Activated CD4-positive, alpha-beta T cell treated with anti-CD3 and anti-CD28 coated beads for 36 hours (primary cell): ENCODE measurements around the gene SMURF2. TPM values are rescaled to one million over a fixed set of nuclear protein-coding genes. Genes with fewer than 3 reads are reported as not detected.

ENCODE experiments used
- ATAC-seq: fragments of 200-7000 bp; cut with Tn5 transposase; one replicate; pipeline ENCODE4 v1.10.0; 2021; ENCODE audit warnings: mild to moderate bottlenecking, moderate library complexity
- CTCF ChIA-PET: fragments of 350-600 bp; sonication (Branson Sonifier 250); formaldehyde crosslinking; loops from one replicate; lab custom pipeline; 2021; ENCODE audit warnings: antibody characterized with exemption; lab: Charles Lee
- POLR2A ChIA-PET: fragments of 350-600 bp; sonication (Branson Sonifier 250); formaldehyde crosslinking; loops from one replicate; lab custom pipeline; 2021; ENCODE audit warnings: antibody characterized with exemption, inconsistent platforms; lab: Charles Lee
- DNase-seq: peaks from one replicate; pipeline ENCODE4 v3.0.0-alpha.2; 2020
- H3K27ac Mint-ChIP-seq: one replicate; pipeline ENCODE4 v1.8.0; 2021; ENCODE audit warnings: mixed read lengths
- H3K27me3 Mint-ChIP-seq: one replicate; pipeline ENCODE4 v1.8.0; 2021; ENCODE audit warnings: mixed read lengths
- H3K36me3 Mint-ChIP-seq: one replicate; pipeline ENCODE4 v1.8.0; 2021; ENCODE audit warnings: low read depth, mixed read lengths
- H3K4me1 Mint-ChIP-seq: one replicate; pipeline ENCODE4 v1.8.0; 2021; ENCODE audit warnings: mixed read lengths
- H3K4me3 Mint-ChIP-seq: one replicate; pipeline ENCODE4 v1.8.0; 2021; ENCODE audit warnings: mild to moderate bottlenecking, moderate library complexity, mixed read lengths
- H3K9me3 Mint-ChIP-seq: one replicate; pipeline ENCODE4 v1.8.0; 2021; ENCODE audit warnings: low read depth, mixed read lengths
- intact Hi-C, 2 experiments: fragments of 100-400 bp; cut with DNase I in 1 of 2; cut with micrococcal nuclease in 1 of 2; formaldehyde crosslinking; loops; one replicate each; pipeline versions ENCODE4 v1.14.2 to v1.15.1; 2022 to 2024; cut with DNase I, micrococcal nuclease
- total RNA-seq, 2 experiments: library from RNA; stranded (reverse); gene quantifications; one replicate each; pipeline ENCODE4 v1.2.3, GENCODE V29; 2021

SMURF2 gene
- total RNA-seq, 2 experiments from 2014 or later = 13.9 to 15.0 TPM

DNA sequence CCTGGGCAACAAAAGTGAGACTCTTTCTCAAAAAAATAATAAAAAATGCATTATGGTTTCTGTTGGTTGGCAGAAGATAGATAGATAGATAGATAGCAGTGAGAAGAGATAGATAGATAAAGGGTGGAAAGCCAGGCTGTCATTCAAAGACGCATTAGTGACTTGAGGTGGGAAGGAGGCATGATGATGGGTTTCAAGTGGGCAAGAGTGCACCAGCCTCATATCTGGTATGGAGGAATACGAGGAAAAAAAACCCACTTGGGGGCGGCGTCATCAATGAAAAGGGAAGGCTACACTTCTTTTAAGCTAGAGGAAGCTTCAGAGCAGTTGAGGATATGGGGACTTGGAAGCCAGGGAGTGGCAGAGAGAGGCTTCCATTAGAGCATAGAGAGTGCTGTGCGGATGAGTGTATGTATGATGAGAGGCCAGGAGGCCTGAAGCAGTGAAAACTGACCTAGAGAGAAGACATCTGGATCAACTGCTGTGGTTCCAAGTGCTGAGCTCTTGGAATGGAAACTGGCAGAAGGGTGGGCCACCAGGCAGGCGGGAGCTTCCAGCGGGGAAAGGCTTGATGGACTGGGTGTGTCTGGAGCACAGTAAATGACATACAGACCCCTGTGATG, 123.5 kb downstream of the SMURF2 start:
- DNase-seq (no peak), ATAC-seq (no peak)
- Mint-ChIP-seq H3K27ac (peak overlapping the region; percentile 41), H3K27me3 (no peaks in the 10 kb centered on the region), H3K9me3 (no peaks in the 10 kb centered on the region), H3K4me1 (peaks cover 18% of the 10 kb centered on the region), H3K36me3 (peaks cover 33% of the 10 kb centered on the region), H3K4me3 (no peak overlapping the region)
- POLR2A ChIA-PET = no interaction called here
- CTCF ChIA-PET = interaction anchor here (0.6 to 1.2 kb wide), 2 partner anchors 16 to 71 kb away, joined by 3 to 4 read pairs; no protein-coding TSS in a partner anchor
- intact Hi-C loops = no loop called here

DNA sequence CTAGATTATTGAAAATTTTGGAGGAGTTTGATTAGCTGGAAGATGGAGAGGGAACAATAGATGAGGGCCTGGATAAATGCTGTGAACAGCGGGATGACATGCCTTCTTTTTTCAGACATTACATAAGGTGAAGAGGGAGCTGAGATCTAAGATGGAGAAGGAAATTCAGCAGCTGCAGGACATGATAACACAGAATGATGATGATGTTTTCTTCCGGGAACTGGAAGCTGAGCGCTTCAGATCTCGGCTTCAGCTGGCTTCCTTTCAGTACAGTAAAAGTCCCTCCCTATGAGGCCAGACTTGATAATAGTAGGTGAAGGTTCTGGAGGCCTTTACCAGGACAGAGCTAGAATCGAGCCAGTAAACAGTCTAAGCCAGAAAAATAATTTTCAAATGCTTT, 124.6 kb downstream of the SMURF2 start:
- no peak for DNase-seq
- Mint-ChIP-seq H3K27ac (peak overlapping the region; percentile 16), H3K9me3 (no peaks in the 10 kb centered on the region), H3K27me3 (no peaks in the 10 kb centered on the region), H3K4me1 (peaks cover 18% of the 10 kb centered on the region), H3K4me3 (no peak overlapping the region), H3K36me3 (peaks cover 38% of the 10 kb centered on the region)
- no peak for ATAC-seq
- intact Hi-C loops = no loop called here
- POLR2A ChIA-PET = interaction anchor here (0.6 to 0.7 kb wide), 2 partner anchors 35 to 102 kb away, joined by 3 read pairs; no protein-coding TSS in a partner anchor
- CTCF ChIA-PET = interaction anchor here (0.6 to 1.3 kb wide), 7 partner anchors 10 to 193 kb away, joined by 3 to 6 read pairs (median 3); no protein-coding TSS in a partner anchor

DNA sequence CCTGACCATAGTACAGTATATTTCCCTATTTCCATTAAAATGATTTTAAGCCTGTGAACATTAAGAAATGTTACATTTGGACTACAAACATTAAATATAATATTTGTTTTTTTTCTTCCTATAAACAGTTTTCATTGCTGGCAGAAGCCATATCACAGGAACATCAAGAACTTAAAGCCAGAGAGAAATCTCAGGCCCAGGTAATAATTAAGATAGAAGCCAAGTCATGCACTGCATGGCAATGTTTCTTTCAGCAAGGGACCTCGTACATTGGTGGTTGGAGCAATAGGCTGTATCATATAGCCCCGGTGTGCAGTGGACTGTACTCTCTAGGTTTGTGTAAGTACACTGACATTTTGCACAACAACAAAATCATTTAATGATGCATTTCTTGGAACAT, 125.2 kb downstream of the SMURF2 start:
- Mint-ChIP-seq H3K36me3 (peaks cover 40% of the 10 kb centered on the region), H3K4me1 (peaks cover 18% of the 10 kb centered on the region), H3K9me3 (no peaks in the 10 kb centered on the region), H3K4me3 (no peak overlapping the region), H3K27me3 (no peaks in the 10 kb centered on the region), H3K27ac (peak overlapping the region; percentile 16)
- intact Hi-C loops = no loop called here
- ATAC-seq (no peak), DNase-seq (no peak)
- CTCF ChIA-PET = interaction anchor here (0.7 to 1.3 kb wide), 4 partner anchors 10 to 194 kb away, joined by 3 to 4 read pairs (median 3); no protein-coding TSS in a partner anchor
- POLR2A ChIA-PET = no interaction called here

DNA sequence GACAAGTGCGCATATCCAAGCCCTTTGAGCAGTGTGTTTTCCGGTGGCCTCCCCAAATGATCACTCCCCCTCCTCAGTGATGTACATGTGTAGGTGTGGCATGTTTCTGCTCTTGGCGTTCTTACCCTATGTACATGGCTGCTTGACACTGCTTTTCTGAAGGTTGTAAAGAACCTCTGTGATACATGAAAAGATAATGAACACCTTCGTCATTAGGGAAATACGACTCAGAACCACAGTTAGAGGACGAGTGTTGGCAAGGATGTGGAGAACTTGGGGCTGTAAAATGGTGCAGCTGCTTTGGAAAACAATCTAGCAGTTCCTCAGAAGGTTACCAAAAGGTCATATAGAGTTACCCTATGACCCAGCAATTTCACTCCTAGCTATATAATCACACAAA, 126.8 kb downstream of the SMURF2 start:
- H3K36me3 Mint-ChIP-seq = peaks cover 50% of the 10 kb centered on the region
- H3K4me1 Mint-ChIP-seq = peaks cover 18% of the 10 kb centered on the region
- intact Hi-C loops = no loop called here
- no peaks in the 10 kb centered on the region for H3K27me3 Mint-ChIP-seq
- H3K27ac Mint-ChIP-seq = peak overlapping the region; percentile 39
- no peak for DNase-seq
- peak; percentile 71 for ATAC-seq
- CTCF ChIA-PET = interaction anchor here (0.6 to 1.9 kb wide), 4 partner anchors 10 to 208 kb away, joined by 3 to 6 read pairs (median 4); no protein-coding TSS in a partner anchor
- no peak overlapping the region for H3K4me3 Mint-ChIP-seq
- POLR2A ChIA-PET = no interaction called here
- H3K9me3 Mint-ChIP-seq = no peaks in the 10 kb centered on the region

DNA sequence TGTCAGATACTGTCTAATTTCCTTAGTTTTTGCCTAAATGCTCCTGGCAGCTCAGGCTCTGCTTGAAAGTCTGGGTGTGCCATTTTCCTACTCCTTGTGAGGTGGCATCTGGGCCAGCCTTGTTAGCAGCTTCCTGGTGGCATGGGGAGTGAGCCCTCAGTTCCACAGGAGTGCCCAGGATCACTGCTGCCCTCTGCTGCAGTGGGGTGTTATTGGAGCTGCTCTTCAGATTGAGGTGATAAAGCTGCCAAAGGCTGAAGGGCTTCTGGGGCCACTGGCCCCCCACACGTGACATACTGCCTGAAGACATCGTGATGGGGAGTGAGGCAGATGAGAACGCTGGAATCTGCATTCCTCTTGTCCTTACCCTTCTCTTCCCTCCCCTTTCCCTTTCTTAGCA, 127.9 kb downstream of the SMURF2 start:
- peak; percentile 18 for DNase-seq
- intact Hi-C loops = no loop called here
- Mint-ChIP-seq H3K4me3 (no peak overlapping the region), H3K27me3 (no peaks in the 10 kb centered on the region), H3K27ac (peak overlapping the region; percentile 27), H3K9me3 (no peaks in the 10 kb centered on the region), H3K36me3 (peaks cover 53% of the 10 kb centered on the region), H3K4me1 (peaks cover 18% of the 10 kb centered on the region)
- peak; percentile 37 for ATAC-seq
- ChIA-PET CTCF (interaction anchor here (0.5 to 2.8 kb wide), 9 partner anchors 9 to 115 kb away, joined by 3 to 11 read pairs (median 5); no protein-coding TSS in a partner anchor), POLR2A (no interaction called here)

DNA sequence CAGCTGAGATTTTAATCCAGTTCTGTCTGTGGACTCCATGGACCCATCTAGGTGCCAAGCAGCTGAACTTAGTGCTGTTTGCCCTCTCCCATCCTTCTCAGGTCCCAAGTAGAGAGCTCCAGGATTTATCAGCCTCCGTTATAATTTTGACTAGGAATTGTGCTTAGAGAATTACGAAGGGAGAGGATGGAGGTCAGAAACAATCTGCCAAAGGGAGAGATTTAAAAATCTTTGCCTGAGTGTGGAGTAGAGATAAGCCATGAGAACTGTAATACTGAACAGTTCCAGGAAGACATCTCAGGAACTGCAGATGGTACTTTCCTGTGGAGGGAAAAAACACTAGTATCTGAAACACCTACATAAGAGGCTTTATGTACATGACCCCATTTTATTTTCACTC, 128.3 kb downstream of the SMURF2 start:
- DNase-seq (no peak), ATAC-seq (no peak)
- H3K36me3 Mint-ChIP-seq = peaks cover 55% of the 10 kb centered on the region
- H3K27ac Mint-ChIP-seq = peak overlapping the region; percentile 65
- intact Hi-C loops = no loop called here
- no peaks in the 10 kb centered on the region for H3K9me3 Mint-ChIP-seq
- POLR2A ChIA-PET = interaction anchor here (0.6 kb wide), 1 partner anchor 20 kb away, joined by 3 read pairs; no protein-coding TSS in a partner anchor
- CTCF ChIA-PET = interaction anchor here (0.5 to 2.8 kb wide), 10 partner anchors 8 to 188 kb away, joined by 3 to 11 read pairs (median 6); no protein-coding TSS in a partner anchor
- no peak overlapping the region for H3K4me3 Mint-ChIP-seq
- no peaks in the 10 kb centered on the region for H3K27me3 Mint-ChIP-seq
- peaks cover 18% of the 10 kb centered on the region for H3K4me1 Mint-ChIP-seq

DNA sequence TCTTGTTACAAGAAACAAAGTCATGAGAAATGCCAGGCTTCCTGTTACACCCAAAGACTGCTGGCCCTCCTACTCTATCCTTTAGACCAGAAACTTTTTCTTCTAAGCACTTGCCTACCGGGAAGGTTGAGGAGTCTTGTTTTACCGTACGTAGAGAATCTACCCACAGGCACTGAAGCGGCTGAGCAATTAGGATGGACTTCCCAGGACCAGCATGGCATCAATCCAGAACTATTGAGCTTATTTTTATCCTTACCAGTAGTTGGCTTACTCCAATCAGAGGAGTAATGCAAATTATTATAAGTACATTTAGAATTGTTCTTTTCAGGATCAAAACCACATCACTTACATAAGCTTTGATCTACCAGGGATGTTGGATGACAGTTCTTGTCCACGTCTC, 129.7 kb downstream of the SMURF2 start:
- Mint-ChIP-seq H3K27ac (peak overlapping the region; percentile 18), H3K9me3 (no peaks in the 10 kb centered on the region), H3K36me3 (peaks cover 58% of the 10 kb centered on the region), H3K27me3 (no peaks in the 10 kb centered on the region), H3K4me3 (no peak overlapping the region), H3K4me1 (peaks cover 18% of the 10 kb centered on the region)
- ChIA-PET POLR2A (no interaction called here), CTCF (interaction anchor here (1.2 to 2.8 kb wide), 3 partner anchors 112 to 204 kb away, joined by 5 to 11 read pairs (median 6); no protein-coding TSS in a partner anchor)
- ATAC-seq = no peak
- no peak for DNase-seq
- intact Hi-C loops = no loop called here

DNA sequence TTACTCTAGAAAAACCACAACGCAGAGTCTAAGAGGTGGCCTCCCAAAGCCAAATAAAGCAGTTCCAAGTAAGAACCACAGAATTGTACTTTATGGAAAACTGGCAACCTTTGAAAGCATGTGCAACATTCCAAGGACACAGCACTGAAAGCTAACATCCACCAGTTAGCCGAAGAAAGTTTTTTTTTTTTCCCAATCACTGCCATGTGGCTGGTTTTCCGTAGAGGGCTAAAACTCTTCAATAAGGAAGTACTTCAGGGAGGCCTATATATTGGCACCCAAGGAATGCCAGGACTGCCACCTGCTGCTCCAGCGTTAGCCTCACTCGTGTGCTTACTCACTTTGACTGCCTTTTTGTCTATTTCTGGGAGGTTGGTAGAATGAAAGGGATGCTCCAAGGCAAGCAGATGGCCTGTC, 130.1 kb downstream of the SMURF2 start:
- ATAC-seq (no peak), DNase-seq (no peak)
- Mint-ChIP-seq H3K9me3 (no peaks in the 10 kb centered on the region), H3K4me3 (no peak overlapping the region), H3K36me3 (peaks cover 55% of the 10 kb centered on the region), H3K4me1 (peaks cover 18% of the 10 kb centered on the region), H3K27me3 (no peaks in the 10 kb centered on the region), H3K27ac (peak overlapping the region; percentile 3)
- ChIA-PET POLR2A (no interaction called here), CTCF (interaction anchor here (1.2 to 2.8 kb wide), 5 partner anchors 44 to 205 kb away, joined by 3 to 11 read pairs (median 5); no protein-coding TSS in a partner anchor)
- intact Hi-C loops = no loop called here

DNA sequence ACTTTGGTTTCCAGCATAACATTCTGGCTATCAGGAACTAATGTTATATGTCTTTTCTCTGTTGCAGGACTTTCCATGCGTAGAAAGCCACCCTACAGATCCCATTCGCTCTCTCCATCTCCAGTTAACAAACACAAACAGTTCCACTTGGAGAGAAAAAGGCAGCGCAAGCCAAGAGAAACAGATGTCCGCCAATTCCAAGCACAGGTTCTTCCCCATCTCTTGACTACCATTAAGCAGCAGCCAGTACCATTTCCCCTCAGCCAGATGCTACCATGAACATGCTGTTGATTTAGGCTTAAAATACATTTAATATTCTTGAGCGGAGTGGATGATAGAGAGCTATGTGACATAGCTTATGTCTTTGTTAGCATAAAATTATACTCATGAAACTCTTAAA, 132.9 kb downstream of the SMURF2 start:
- ChIA-PET POLR2A (no interaction called here), CTCF (interaction anchor here (0.7 to 1.1 kb wide), 2 partner anchors 16 to 111 kb away, joined by 3 to 5 read pairs; no protein-coding TSS in a partner anchor)
- Mint-ChIP-seq H3K36me3 (peaks cover 53% of the 10 kb centered on the region), H3K4me3 (no peak overlapping the region), H3K4me1 (peaks cover 5% of the 10 kb centered on the region), H3K9me3 (no peaks in the 10 kb centered on the region), H3K27ac (no peak overlapping the region), H3K27me3 (no peaks in the 10 kb centered on the region)
- intact Hi-C loops = no loop called here
- ATAC-seq (no peak), DNase-seq (no peak)

DNA sequence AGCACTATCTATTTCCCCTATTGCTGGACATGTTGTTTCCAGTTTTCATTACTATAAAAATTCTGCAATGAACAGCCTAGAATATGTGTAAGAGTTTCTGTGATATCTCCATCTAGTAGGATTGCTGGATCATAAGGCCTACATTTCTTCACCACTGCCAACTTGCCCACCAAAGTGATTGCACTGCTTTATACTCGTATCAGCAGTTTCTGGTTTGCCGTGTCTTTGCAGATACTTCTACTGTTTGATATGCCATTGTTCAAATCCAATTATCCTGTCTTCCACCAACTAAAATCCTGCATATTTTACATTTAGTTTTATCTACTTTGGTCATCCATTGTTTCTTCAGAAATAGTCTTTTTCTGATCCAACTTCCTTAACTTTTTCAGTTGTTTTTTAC, 134.2 kb downstream of the SMURF2 start:
- Mint-ChIP-seq H3K27me3 (no peaks in the 10 kb centered on the region), H3K36me3 (peaks cover 55% of the 10 kb centered on the region), H3K4me1 (no peaks in the 10 kb centered on the region), H3K9me3 (no peaks in the 10 kb centered on the region), H3K27ac (peak overlapping the region; percentile 24), H3K4me3 (no peak overlapping the region)
- intact Hi-C loops = no loop called here
- ATAC-seq = no peak
- ChIA-PET POLR2A (no interaction called here), CTCF (interaction anchor here (0.7 kb wide), 2 partner anchors 8 to 35 kb away, joined by 3 read pairs; no protein-coding TSS in a partner anchor)
- no peak for DNase-seq

DNA sequence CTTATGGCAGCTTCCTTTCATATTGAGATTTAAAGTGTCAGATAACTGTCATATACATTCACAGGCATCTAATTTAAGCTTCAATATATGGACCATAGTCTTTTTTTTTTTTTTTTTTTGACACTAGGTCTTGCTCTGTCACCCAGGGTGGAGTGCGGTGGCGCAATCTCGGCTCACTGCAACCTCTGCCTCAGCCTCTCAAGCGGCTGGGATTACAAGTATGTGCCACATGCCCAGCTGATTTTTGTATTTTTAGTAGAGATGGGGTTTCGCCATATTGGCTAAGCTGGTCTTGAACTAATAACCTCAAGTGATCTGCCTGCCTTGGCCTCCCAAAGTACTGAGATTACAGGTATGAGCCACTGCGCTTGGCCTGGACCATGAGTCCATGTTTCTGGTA, 141.7 kb downstream of the SMURF2 start:
- Mint-ChIP-seq H3K27ac (no peak overlapping the region), H3K36me3 (peaks cover 27% of the 10 kb centered on the region), H3K4me3 (no peak overlapping the region), H3K27me3 (no peaks in the 10 kb centered on the region), H3K4me1 (peaks cover 10% of the 10 kb centered on the region), H3K9me3 (no peaks in the 10 kb centered on the region)
- intact Hi-C loops = no loop called here
- CTCF ChIA-PET = interaction anchor here (0.6 to 1.1 kb wide), 3 partner anchors 28 to 77 kb away, joined by 3 to 4 read pairs (median 3); no protein-coding TSS in a partner anchor
- POLR2A ChIA-PET = interaction anchor here (1.2 kb wide), 1 partner anchor 14 kb away, joined by 5 read pairs; the partner anchor contains the start of genes CEP95 and DDX5
- ATAC-seq = no peak
- DNase-seq = no peak
